HepG2 (cell line): ENCODE data around the gene PRDX6. TPM values are rescaled to one million over a fixed set of nuclear protein-coding genes. Genes with fewer than 3 reads are reported as not detected.

Experiments used
- ATAC-seq: fragments of 200-7000 bp; cut with Tn5 transposase; 3 replicates; pipeline ENCODE4 v1.9.1; 2020; ENCODE audit warnings: mild to moderate bottlenecking, moderate library complexity
- BruUV-seq: library from RNA; stranded (reverse); fragments of 400-500 nt; replicated peaks from 2 replicates; lab custom pipeline; 2021; lab: Mats Ljungman, UMichigan
- CTCF ChIA-PET: fragments of 300-600 bp; formaldehyde crosslinking; extraction: SDS; loops from one replicate; lab custom pipeline; 2021; ENCODE audit warnings: low total read pairs, inconsistent platforms, low intra/inter-chr PET ratio; lab: Yijun Ruan, JAX
- POLR2A ChIA-PET: fragments of 350-600 bp; sonication (Branson Sonifier 250); formaldehyde crosslinking; loops from one replicate; lab custom pipeline; 2020; ENCODE audit warnings: antibody characterized with exemption, inconsistent platforms; lab: Yijun Ruan, JAX
- DNase-seq: peaks from one replicate; pipeline ENCODE4 v3.0.0-alpha.2; 2015; ENCODE audit warnings: low spot score
- FAIRE-seq: peaks from 3 replicates; lab custom pipeline; 2011; peaks lifted over from hg19 to GRCh38; lab: Jason Lieb, UNC
- H2AFZ ChIP-seq: one replicate; pipeline ENCODE4 v1.6.1; 2011; ENCODE audit warnings: low read length, inconsistent platforms
- H3K27ac ChIP-seq: fragments of 300-600 bp; 3 replicates; pipeline ENCODE4 v1.8.0; 2011; ENCODE audit warnings: mixed run types, mild to moderate bottlenecking, mixed read lengths, low read length, inconsistent platforms; ENCODE audit not compliant: insufficient read depth; ENCODE audit errors: extremely low read length
- H3K27me3 ChIP-seq, 2 experiments: fragments of 200-600 bp in 1 of 2; 2 replicates in 1 of 2; 3 replicates in 1 of 2; pipeline versions ENCODE4 v1.6.0 to v1.8.0; 2011; ENCODE audit warnings: low read length in 2 of 2, mild to moderate bottlenecking in 2 of 2, moderate library complexity in 2 of 2, inconsistent platforms in 1 of 2; ENCODE audit not compliant: insufficient read depth in 2 of 2, control insufficient read depth in 1 of 2
- H3K36me3 ChIP-seq, 2 experiments: fragments of 200-600 bp in 1 of 2; replicated peaks in 1 of 2; 2 replicates in 1 of 2; 3 replicates in 1 of 2; pipeline versions ENCODE4 v1.5.1 to v1.8.0; 2011; ENCODE audit warnings: low read length in 2 of 2, inconsistent platforms in 1 of 2; ENCODE audit not compliant: insufficient read depth in 2 of 2, control insufficient read depth in 1 of 2
- H3K4me1 ChIP-seq: 2 replicates; pipeline ENCODE4 v1.5.1; 2012; ENCODE audit warnings: low read length, inconsistent platforms; ENCODE audit not compliant: insufficient read depth
- H3K4me2 ChIP-seq: 2 replicates; pipeline ENCODE4 v1.6.0; 2011; ENCODE audit warnings: low read depth, low read length, inconsistent platforms
- H3K4me3 ChIP-seq, 3 experiments: fragments of 200-600 bp in 1 of 3; sonication (generic), shearing (Covaris generic) in 1 of 3; replicated peaks in 1 of 3; 2 replicates each; pipeline ENCODE4 v1.5.1; 2011 to 2016; ENCODE audit warnings: low read length in 3 of 3, inconsistent platforms in 2 of 3, low read depth in 2 of 3, mild to moderate bottlenecking in 2 of 3, control low read depth in 1 of 3, mixed read lengths in 1 of 3; ENCODE audit not compliant: insufficient read depth in 1 of 3
- H3K79me2 ChIP-seq: one replicate; pipeline ENCODE4 v1.6.1; 2011; ENCODE audit warnings: low read length, inconsistent platforms; ENCODE audit not compliant: insufficient read depth
- H3K9ac ChIP-seq: 2 replicates; pipeline ENCODE4 v1.6.0; 2011; ENCODE audit warnings: mild to moderate bottlenecking, low read depth, low read length, inconsistent platforms; ENCODE audit not compliant: insufficient read depth
- H3K9me3 ChIP-seq: 2 replicates; pipeline ENCODE4 v1.5.1; 2012; ENCODE audit warnings: mild to moderate bottlenecking, low read length
- H4K20me1 ChIP-seq: 2 replicates; pipeline ENCODE4 v1.6.0; 2011; ENCODE audit warnings: inconsistent platforms, mild to moderate bottlenecking, low read length, moderate library complexity; ENCODE audit not compliant: insufficient read depth
- AHR ChIP-seq: IDR thresholded peaks from 2 replicates; pipeline ENCODE4 v1.6.1; 2018; ENCODE audit warnings: missing genetic modification reagents, missing compliant biosample characterization
- CBX5 ChIP-seq: sonication (generic); formaldehyde crosslinking; IDR thresholded peaks from 2 replicates; pipeline ENCODE4 v1.4.0; 2020; ENCODE audit warnings: missing genetic modification reagents, borderline replicate concordance
- FOXP1 ChIP-seq, 2 experiments: fragments of 450-650 bp in 1 of 2; IDR thresholded peaks; 2 replicates each; pipeline ENCODE4 v1.6.1; 2017 to 2018; ENCODE audit warnings: antibody characterized with exemption in 1 of 2
- PPARG ChIP-seq: conservative IDR thresholded peaks from 2 replicates; pipeline ENCODE4 v1.6.1; 2016; ENCODE audit warnings: missing biosample characterization, missing genetic modification reagents
- TCF12 ChIP-seq, 2 experiments: fragments of 450-650 bp in 1 of 2; sonication (generic) in 1 of 2; formaldehyde crosslinking in 1 of 2; IDR thresholded peaks; 2 replicates each; pipeline versions ENCODE4 v1.6.1 to v1.8.0; 2017 to 2022; ENCODE audit warnings: antibody characterized with exemption in 1 of 2, mild to moderate bottlenecking in 1 of 2, missing genetic modification reagents in 1 of 2, moderate library complexity in 1 of 2
- TMF1 ChIP-seq: sonication (generic); formaldehyde crosslinking; IDR thresholded peaks from 2 replicates; pipeline ENCODE4 v1.8.1; 2022; ENCODE audit warnings: low read depth, missing genetic modification reagents
- TOE1 ChIP-seq: sonication (generic); formaldehyde crosslinking; IDR thresholded peaks from 2 replicates; pipeline ENCODE4 v1.4.0; 2020; ENCODE audit warnings: mild to moderate bottlenecking, missing genetic modification reagents
- WGBS: methylation state at CpG from one replicate; pipeline ENCODE4 v1.1.6; 2017; ENCODE audit warnings: low lambda C conversion rate; 5-methylcytosine and 5-hydroxymethylcytosine counted together
- in situ Hi-C: cut with HindIII; loops from 2 replicates; pipeline ENCODE4 v1.10.0; 2017; ENCODE audit warnings: low pct_unique_long_range_greater_than_20kb; ENCODE audit not compliant: extremely low pct_ligation_motif_present
- intact Hi-C: fragments of 100-400 bp; cut with micrococcal nuclease; formaldehyde crosslinking; loops from one replicate; pipeline ENCODE4 v1.10.0; 2022; ENCODE audit not compliant: unreplicated experiment
- polyA plus RNA-seq, 8 experiments: library from polyadenylated mRNA; depleted of rRNA in 3 of 8; stranded (reverse) in 7 of 8; unstranded in 1 of 8; fragments of >200 nt; fragmentation: Illumina TruSeq in 4 of 8; extraction: Trizol in 4 of 8; gene quantifications; 2 replicates each; pipeline versions ENCODE4 v1.2.1 to v1.2.3, GENCODE V29; 2011 to 2016; ENCODE audit warnings: low read depth in 4 of 8, missing spikeins in 1 of 8, mixed read lengths in 1 of 8; ENCODE audit not compliant: insufficient read depth in 1 of 8
- total RNA-seq, 5 experiments: library from RNA; depleted of rRNA; stranded (reverse); fragments of >200 nt; fragmentation: Illumina TruSeq; extraction: Trizol; gene quantifications; 2 replicates each; pipeline ENCODE4 v1.2.3, GENCODE V29; 2016; ENCODE audit warnings: low read depth in 1 of 5
- TF ChIP-seq, protein P1 (sequence below): sonication (generic); formaldehyde crosslinking; IDR thresholded peaks from 2 replicates; pipeline ENCODE4 v1.5.1; 2020; ENCODE audit warnings: missing genetic modification reagents, mild to moderate bottlenecking, borderline replicate concordance
- TF ChIP-seq, protein P2 (sequence below): sonication (generic); formaldehyde crosslinking; IDR thresholded peaks from 2 replicates; pipeline ENCODE4 v1.4.0; 2020; ENCODE audit warnings: missing genetic modification reagents, borderline replicate concordance
- TF ChIP-seq, protein P3 (sequence below): sonication (generic); formaldehyde crosslinking; IDR thresholded peaks from 2 replicates; pipeline ENCODE4 v1.9.0; 2021; ENCODE audit warnings: missing genetic modification reagents, borderline replicate concordance
- TF ChIP-seq, protein P4 (sequence below): sonication (generic); formaldehyde crosslinking; IDR thresholded peaks from 2 replicates; pipeline ENCODE4 v1.4.0; 2020; ENCODE audit warnings: missing genetic modification reagents, borderline replicate concordance

Gene PRDX6
- total and polyA plus RNA-seq, 2 of the 13 experiments (the other 11 are each of a cell fraction or from before 2014, with no cell fraction given), result 224 to 309 TPM

DNA sequence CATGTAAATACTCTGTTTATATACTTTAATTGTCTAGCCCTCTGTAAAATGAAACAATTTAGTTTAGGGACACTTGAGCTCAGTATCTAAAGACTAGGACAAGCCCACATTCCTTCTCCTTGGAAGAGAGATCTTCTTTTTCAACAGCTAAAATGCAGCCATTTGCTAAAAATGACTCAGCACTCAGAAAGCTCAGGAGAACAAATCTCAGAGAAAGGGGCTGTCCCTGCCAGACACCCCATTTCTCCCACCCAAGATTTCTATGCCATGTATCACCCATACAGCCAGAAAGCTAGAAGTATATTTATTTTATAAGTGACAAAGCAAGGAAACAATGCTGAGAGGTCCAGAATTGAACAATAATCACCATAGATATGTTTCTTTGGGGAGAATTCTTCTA is 23.2 kb upstream of the PRDX6 start (continued):
- TF ChIP-seq, protein P1, sequence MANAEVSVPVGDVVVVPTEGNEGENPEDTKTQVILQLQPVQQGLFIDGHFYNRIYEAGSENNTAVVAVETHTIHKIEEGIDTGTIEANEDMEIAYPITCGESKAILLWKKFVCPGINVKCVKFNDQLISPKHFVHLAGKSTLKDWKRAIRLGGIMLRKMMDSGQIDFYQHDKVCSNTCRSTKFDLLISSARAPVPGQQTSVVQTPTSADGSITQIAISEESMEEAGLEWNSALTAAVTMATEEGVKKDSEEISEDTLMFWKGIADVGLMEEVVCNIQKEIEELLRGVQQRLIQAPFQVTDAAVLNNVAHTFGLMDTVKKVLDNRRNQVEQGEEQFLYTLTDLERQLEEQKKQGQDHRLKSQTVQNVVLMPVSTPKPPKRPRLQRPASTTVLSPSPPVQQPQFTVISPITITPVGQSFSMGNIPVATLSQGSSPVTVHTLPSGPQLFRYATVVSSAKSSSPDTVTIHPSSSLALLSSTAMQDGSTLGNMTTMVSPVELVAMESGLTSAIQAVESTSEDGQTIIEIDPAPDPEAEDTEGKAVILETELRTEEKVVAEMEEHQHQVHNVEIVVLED (CRISPR knock-in tag), result no peak
- TF ChIP-seq, protein P2, sequence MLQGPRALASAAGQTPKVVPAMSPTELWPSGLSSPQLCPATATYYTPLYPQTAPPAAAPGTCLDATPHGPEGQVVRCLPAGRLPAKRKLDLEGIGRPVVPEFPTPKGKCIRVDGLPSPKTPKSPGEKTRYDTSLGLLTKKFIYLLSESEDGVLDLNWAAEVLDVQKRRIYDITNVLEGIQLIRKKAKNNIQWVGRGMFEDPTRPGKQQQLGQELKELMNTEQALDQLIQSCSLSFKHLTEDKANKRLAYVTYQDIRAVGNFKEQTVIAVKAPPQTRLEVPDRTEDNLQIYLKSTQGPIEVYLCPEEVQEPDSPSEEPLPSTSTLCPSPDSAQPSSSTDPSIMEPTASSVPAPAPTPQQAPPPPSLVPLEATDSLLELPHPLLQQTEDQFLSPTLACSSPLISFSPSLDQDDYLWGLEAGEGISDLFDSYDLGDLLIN, result no peak
- TF ChIP-seq TOE1 (CRISPR knock-in tag), result no peak
- no peak for TF ChIP-seq CBX5

DNA sequence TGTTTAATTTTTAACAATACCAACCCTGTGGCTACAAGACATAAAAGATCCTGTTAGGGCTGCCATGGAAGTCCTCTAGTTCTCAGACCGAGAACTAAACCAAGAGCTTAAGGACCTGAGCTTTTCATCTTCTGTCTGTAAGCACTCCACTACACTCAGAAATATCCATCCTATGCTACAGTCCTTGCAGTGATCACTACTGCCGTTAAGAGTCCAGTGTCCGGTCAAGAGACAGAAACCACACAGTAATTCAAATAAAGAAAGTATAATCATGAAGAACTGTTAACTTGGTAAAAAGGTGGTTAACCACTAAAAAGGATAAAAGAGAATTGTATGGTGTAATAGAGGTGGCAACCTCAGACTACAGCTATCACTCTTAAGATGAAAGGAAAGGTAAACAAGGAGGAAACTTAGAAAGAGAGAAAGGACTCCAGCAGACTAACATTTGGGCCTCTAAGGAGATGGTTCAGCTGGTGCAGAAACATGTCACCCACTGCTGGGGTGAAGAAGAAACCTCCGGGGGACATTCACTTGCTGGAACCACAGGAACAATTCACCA is 22.1 kb upstream of the PRDX6 start:
- 97% methylated on average over 4 of the region's 4 CpGs for WGBS
- H3K9me3 ChIP-seq, result no peaks in the 10 kb centered on the region
- DNase-seq, result no peak
- H3K27ac ChIP-seq, result no peak overlapping the region
- H3K4me1 ChIP-seq, result no peaks in the 10 kb centered on the region
- no peak overlapping the region for H2AFZ ChIP-seq
- no peak overlapping the region for H3K4me3 ChIP-seq
- ChIA-PET POLR2A (no interaction called here), CTCF (no interaction called here)
- H3K36me3 ChIP-seq, result peaks cover 4% of the 10 kb centered on the region in 2 experiments; a peak in 3 of 5 replicates
- intact Hi-C loops, result no loop called here
- no peak for ATAC-seq
- H3K79me2 ChIP-seq, result no peaks in the 10 kb centered on the region
- in situ Hi-C loops, result no loop called here
- H3K9ac ChIP-seq, result no peak overlapping the region
- no peaks in the 10 kb centered on the region; a peak in 1 of 5 replicates for H3K27me3 ChIP-seq
- no peak overlapping the region for H3K4me2 ChIP-seq
- no peak for FAIRE-seq
- no peaks in the 10 kb centered on the region for H4K20me1 ChIP-seq
- no TSS peak for BruUV-seq
- TF ChIP-seq, protein P3, sequence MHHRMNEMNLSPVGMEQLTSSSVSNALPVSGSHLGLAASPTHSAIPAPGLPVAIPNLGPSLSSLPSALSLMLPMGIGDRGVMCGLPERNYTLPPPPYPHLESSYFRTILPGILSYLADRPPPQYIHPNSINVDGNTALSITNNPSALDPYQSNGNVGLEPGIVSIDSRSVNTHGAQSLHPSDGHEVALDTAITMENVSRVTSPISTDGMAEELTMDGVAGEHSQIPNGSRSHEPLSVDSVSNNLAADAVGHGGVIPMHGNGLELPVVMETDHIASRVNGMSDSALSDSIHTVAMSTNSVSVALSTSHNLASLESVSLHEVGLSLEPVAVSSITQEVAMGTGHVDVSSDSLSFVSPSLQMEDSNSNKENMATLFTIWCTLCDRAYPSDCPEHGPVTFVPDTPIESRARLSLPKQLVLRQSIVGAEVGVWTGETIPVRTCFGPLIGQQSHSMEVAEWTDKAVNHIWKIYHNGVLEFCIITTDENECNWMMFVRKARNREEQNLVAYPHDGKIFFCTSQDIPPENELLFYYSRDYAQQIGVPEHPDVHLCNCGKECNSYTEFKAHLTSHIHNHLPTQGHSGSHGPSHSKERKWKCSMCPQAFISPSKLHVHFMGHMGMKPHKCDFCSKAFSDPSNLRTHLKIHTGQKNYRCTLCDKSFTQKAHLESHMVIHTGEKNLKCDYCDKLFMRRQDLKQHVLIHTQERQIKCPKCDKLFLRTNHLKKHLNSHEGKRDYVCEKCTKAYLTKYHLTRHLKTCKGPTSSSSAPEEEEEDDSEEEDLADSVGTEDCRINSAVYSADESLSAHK (CRISPR knock-in tag), result no peak
- TF ChIP-seq, protein P4, sequence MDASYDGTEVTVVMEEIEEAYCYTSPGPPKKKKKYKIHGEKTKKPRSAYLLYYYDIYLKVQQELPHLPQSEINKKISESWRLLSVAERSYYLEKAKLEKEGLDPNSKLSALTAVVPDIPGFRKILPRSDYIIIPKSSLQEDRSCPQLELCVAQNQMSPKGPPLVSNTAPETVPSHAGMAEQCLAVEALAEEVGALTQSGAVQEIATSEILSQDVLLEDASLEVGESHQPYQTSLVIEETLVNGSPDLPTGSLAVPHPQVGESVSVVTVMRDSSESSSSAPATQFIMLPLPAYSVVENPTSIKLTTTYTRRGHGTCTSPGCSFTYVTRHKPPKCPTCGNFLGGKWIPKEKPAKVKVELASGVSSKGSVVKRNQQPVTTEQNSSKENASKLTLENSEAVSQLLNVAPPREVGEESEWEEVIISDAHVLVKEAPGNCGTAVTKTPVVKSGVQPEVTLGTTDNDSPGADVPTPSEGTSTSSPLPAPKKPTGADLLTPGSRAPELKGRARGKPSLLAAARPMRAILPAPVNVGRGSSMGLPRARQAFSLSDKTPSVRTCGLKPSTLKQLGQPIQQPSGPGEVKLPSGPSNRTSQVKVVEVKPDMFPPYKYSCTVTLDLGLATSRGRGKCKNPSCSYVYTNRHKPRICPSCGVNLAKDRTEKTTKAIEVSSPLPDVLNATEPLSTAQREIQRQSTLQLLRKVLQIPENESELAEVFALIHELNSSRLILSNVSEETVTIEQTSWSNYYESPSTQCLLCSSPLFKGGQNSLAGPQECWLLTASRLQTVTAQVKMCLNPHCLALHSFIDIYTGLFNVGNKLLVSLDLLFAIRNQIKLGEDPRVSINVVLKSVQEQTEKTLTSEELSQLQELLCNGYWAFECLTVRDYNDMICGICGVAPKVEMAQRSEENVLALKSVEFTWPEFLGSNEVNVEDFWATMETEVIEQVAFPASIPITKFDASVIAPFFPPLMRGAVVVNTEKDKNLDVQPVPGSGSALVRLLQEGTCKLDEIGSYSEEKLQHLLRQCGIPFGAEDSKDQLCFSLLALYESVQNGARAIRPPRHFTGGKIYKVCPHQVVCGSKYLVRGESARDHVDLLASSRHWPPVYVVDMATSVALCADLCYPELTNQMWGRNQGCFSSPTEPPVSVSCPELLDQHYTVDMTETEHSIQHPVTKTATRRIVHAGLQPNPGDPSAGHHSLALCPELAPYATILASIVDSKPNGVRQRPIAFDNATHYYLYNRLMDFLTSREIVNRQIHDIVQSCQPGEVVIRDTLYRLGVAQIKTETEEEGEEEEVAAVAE (CRISPR knock-in tag), result no peak
- no peak for TF ChIP-seq TCF12 (IDR thresholded peaks at IDR 0.05)
- TF ChIP-seq TCF12 (CRISPR knock-in tag; IDR thresholded peaks at IDR 0.05), result no peak
- TF ChIP-seq AHR (CRISPR knock-in tag), result no peak
- TF ChIP-seq PPARG (CRISPR knock-in tag), result no peak
- TF ChIP-seq FOXP1 (IDR thresholded peaks at IDR 0.05), result no peak
- no peak for TF ChIP-seq FOXP1 (CRISPR knock-in tag; IDR thresholded peaks at IDR 0.05)
- no peak for TF ChIP-seq TMF1 (CRISPR knock-in tag)
